NCI-H82 treated with DMSO at 0.1 percent for 48 hours (cell line): Measurements from ENCODE around the gene MARCO.
"Not testable (repeated sequence)": the region's sequence is repeated elsewhere in the genome, so short reads cannot be mapped to it uniquely, and the experiment has no call there.

Source experiments
- DNase-seq: peaks from one replicate; lab custom pipeline; 2025; ENCODE audit not compliant: unreplicated experiment; lab: John Stamatoyannopoulos, UW

The MARCO gene

GRCh38 chr2:118925981-118926380 lies 16.0 kb upstream of the MARCO start:
- no peak for DNase-seq

- no peak for DNase-seq
Measured at GRCh38 chr2:118929059-118929458, 12.9 kb upstream of the MARCO start.

GRCh38 chr2:118932949-118933348 lies 9.0 kb upstream of the MARCO start:
- no peak for DNase-seq

- DNase-seq = no peak
Measured at GRCh38 chr2:118936306-118936705, 5.7 kb upstream of the MARCO start.

GRCh38 chr2:118936936-118937335 lies 5.1 kb upstream of the MARCO start:
- no peak for DNase-seq

- no peak for DNase-seq
Measured at GRCh38 chr2:118937817-118938216, 4.2 kb upstream of the MARCO start.

GRCh38 chr2:118939994-118940393 lies 2.0 kb upstream of the MARCO start:
- DNase-seq = no peak

GRCh38 chr2:118940486-118941120 lies 1.4 kb upstream of the MARCO start:
- DNase-seq = no peak

GRCh38 chr2:118943286-118943685 lies 1.3 kb downstream of the MARCO start:
- no peak for DNase-seq

- DNase-seq = no peak
Measured at GRCh38 chr2:118945881-118946280, 3.9 kb downstream of the MARCO start.

- DNase-seq = not testable (repeated sequence)
Measured at GRCh38 chr2:118948266-118948665, 6.3 kb downstream of the MARCO start.

GRCh38 chr2:118954297-118955060 lies 12.5 kb downstream of the MARCO start:
- no peak for DNase-seq

- DNase-seq = no peak
Measured at GRCh38 chr2:118965737-118966136, 23.7 kb downstream of the MARCO start.

GRCh38 chr2:118967124-118967880 lies 25.3 kb downstream of the MARCO start:
- no peak for DNase-seq

GRCh38 chr2:118968042-118968441 lies 26.0 kb downstream of the MARCO start:
- no peak for DNase-seq

- DNase-seq = no peak
Measured at GRCh38 chr2:118968961-118969733, 27.2 kb downstream of the MARCO start.

- DNase-seq = no peak
Measured at GRCh38 chr2:118969734-118970395, 27.9 kb downstream of the MARCO start.

- no peak for DNase-seq
Measured at GRCh38 chr2:118970396-118971135, 28.6 kb downstream of the MARCO start.

- no peak for DNase-seq
Measured at GRCh38 chr2:118971245-118972122, 29.5 kb downstream of the MARCO start.
